Hematopoietic multipotent progenitor cell treated with erythropoietin and hydrocortisone succinate and interleukin-3 and kit ligand, for 6 days (in vitro differentiated cells): ENCODE measurements around the gene MEP1A.
"Not testable (repeated sequence)": the region's sequence is repeated elsewhere in the genome, so short reads cannot be mapped to it uniquely, and the experiment has no call there.

Experiments used
- DNase-seq: peaks from one replicate; pipeline ENCODE4 v3.0.0-alpha.2; 2015

Gene MEP1A

DNA sequence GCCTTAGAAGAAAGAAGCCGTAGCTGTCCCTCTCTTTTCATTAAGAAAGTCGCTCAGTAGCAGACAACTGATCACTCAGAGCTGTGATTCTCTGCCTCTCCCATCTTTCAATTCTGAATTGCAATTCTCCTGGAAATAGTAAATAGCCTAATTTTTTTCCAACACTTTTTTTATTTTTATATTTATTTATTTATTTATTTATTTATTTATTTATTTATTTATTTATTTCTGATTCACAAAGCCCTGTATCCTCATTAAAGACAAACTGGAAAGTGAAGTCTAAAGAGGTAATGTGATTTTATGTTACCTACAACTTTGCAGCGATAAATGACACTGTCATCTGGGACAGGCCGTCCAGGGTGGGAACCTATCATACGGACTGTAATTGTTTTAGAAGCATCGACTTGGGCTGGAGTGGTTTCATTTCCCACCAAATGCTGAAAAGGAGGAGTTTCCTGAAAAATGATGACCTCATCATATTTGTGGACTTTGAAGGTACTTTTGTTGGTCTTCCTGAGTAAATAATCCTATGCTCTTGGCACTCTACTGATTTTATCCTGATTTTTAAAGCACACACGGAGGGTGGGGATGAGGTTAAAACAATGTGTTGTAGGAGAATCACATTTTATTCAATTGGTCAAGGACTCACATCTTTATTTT is 41.2 kb downstream of the MEP1A start:
- not testable (repeated sequence) for DNase-seq

GRCh38 chr6:46834991-46835390 is 41.8 kb downstream of the MEP1A start:
- not testable (repeated sequence) for DNase-seq

DNA sequence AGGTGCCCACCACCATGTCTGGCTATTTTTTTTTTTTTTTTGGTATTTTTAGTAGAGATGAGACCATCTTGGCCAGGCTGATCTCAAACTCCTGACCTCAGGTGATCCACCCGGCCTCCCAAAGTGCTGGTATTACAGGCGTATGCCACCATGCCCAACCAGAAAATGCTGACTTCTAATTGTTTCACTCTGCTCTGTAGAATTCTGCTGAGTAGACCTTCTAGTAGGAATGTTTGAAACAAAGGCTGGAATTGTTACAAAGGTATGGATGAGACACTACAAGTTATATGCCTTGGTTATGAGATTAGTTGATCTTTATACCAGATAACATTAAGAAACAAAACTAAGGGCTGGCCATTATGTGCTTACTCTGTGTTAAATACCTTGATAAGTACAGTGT is 44.8 kb downstream of the MEP1A start:
- no peak for DNase-seq

GRCh38 chr6:46842252-46842846 is 49.2 kb downstream of the MEP1A start:
- not testable (repeated sequence) for DNase-seq

DNA sequence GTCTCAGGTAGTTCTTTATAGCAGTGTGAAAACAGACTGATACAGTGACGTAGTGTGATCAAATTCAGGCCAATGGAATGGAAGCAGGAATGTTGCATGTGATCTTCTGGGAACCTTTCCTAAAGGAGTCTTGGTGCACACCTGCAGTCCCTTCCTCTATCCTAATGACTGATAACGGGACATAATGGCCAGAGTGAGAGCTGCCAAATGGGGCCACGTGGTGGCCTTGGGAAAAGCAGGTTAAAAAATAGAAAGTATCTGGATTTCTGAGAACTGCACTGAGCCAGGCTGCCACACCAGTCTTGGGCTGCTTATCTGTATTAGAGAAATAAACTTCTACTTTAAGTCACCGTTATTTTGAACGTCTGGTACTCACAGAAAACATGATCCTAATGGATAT is 51.9 kb downstream of the MEP1A start:
- no peak for DNase-seq

- DNase-seq: peak; percentile 88
Observed at GRCh38 chr6:46848684-46849360, 55.6 kb downstream of the MEP1A start.

DNA sequence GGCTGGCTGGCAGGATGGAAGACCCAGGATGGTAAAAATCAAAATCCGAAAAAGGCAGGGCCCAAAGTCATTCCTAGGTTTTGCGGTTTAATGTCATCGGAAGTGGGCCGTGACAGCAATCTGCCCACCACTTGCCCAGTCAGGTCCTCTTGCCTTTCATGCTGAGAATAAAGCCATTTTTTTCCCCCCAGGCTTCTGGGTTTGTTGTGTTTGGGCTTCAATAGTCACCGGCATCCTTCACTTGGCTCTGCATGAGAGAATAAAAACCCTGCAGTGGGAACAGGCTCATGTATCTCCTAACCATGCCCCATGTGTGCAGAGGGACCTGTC is 56.1 kb downstream of the MEP1A start:
- DNase-seq: no peak

DNA sequence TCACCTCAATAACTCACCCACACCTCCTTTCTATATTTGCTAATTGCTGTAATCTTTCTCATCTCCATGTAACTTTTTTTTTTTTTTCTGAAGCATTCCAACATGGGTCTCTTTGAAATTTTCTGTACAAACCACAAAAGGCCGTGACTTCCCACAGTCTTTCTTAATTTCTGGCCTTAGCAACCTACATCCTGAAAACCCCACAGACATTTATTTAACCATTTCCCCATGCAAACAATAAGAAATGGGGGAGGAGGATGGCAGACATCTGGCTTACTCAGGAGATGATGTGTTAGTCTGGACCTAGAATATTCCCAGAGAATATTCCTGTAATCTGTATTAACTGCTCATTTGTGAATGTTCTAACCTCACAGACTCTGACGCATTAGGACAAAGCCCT is 57.6 kb downstream of the MEP1A start:
- no peak for DNase-seq

DNA sequence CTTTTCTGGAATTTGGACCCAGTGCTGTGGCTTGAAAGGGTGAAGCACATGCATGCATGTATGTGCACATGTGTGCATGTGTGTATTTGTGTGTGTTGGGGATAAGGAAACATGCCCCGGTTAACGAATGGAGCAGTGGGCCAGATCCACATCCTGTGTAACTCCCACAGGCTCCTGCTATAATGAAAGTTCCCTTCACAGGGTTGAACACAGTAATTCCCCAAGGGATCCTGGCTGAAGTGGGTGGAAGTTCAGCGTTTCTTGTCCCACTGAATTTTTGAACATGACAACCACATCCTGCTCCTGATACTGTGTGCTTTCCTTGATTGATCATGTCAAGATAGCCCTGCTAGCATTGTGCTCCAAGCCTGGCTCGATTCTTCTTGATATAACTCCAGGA is 58.4 kb downstream of the MEP1A start:
- DNase-seq: not testable (repeated sequence)

GRCh38 chr6:46855966-46856365 is 62.8 kb downstream of the MEP1A start:
- DNase-seq: peak; percentile 60

- peak; percentile 24 for DNase-seq
Observed at GRCh38 chr6:46862381-46862780, 69.2 kb downstream of the MEP1A start.

DNA sequence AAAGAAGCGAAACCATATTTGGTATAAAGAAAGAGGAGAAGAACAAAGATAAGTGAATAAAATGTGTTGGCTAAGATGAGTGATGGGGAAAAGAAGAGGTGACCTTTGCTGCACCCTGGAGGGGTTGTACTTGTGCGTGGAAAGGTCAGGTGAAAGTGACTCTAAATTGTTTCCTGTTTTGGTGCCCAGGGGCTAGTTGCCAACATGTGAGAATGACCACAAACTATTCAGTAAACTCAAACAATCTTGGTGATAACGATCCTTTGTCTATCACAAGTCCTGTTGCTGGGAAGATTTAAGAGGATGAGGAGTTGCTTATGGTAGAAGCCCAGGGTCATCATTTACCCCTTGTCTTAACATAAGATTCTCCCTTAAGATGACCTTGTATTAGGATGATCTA is 70.6 kb downstream of the MEP1A start:
- DNase-seq: no peak

- DNase-seq: no peak
Observed at GRCh38 chr6:46865221-46865620, 72.0 kb downstream of the MEP1A start.

- no peak for DNase-seq
Observed at GRCh38 chr6:46867411-46867810, 74.2 kb downstream of the MEP1A start.

DNA sequence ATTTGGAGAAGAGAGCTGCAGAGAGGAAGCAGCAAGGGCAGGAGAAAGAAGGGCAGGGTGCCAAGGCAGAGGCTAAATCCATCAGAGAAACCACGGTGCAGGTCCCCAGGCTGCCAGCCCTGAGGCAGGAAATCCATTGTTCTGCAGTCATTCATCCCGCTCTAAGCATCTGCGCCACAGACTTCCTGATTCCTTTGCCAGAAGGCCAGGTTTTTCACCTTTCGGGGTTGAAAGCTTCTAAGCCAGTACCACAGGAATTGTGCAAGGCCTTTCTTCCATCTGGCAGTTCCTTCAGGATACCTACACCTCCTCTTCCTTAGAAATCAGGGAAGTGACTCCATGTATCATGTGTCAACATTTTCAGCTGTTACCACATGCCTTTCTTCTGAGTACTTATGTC is 82.9 kb downstream of the MEP1A start:
- DNase-seq: no peak

DNA sequence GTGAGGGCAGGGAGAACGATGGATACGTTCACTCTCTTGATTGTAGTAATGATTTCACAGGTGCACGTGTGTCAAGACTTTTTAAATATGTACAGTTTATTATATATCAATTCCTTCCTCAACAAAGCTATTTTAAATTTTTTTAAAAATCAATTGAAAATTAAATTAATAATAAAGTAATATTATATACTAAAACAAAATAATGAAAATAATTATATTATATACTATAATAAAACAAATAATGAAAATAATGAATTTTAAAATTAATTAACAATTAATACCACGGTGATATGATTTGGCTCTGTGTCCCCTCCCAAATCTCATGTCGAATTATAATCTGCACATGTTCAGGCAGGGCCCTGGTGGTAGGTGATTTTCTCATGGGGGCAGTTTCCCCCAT is 85.8 kb downstream of the MEP1A start:
- DNase-seq: no peak

DNA sequence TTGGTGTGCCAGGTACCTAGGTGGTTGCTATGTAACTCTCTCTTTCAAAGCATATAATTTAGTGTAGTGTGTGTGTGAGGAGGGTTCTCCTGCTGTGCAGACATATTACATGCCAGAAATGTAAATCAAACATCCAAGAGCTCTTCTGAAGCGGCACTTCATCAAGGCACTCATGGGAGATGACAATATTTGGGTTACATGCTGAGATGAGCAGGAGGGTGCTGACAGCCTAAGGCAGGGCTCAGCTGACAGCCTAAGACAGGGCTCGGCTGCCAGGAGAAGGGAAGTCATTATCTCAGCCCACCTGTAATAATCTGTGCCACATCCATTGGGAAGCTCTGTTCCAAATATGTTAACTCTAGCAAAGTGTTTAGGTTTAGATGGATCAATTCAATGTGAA is 89.5 kb downstream of the MEP1A start:
- DNase-seq: no peak

DNA sequence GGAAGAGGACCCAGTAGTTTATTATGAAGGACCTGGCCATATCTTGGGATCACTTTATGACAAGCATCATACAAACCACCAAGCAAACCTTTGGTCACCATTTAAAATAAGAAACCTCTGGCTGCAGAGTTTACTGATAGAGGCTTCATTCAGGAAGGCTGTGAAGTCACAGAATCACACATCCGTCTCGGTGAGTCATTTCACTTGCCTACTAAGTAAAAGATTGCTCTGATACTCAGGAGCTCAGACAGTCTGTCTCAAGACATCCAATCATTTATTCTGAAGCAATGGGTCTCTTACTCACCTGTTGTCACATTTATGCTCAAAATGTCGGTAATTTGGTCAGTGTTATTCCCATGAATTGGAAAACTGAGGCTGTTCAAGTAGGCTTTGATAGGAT is 94.8 kb downstream of the MEP1A start:
- no peak for DNase-seq

- DNase-seq: no peak
Observed at GRCh38 chr6:46888578-46888977, 95.4 kb downstream of the MEP1A start.
